ENCODE results near the gene PDZK1IP1.
"Not testable (repeated sequence)": the region's sequence is repeated elsewhere in the genome, so short reads cannot be mapped to it uniquely, and the experiment has no call there.

PDZK1IP1 gene

GRCh38 chr1:47223921-47224675 lies 34.3 kb upstream of the PDZK1IP1 start:
- FAIRE-seq, result no peak

GRCh38 chr1:47223174-47223920 lies 33.5 kb upstream of the PDZK1IP1 start:
- FAIRE-seq, result no peak

- FAIRE-seq, result no peak
Measured at GRCh38 chr1:47222476-47222875, 32.6 kb upstream of the PDZK1IP1 start.

DNA sequence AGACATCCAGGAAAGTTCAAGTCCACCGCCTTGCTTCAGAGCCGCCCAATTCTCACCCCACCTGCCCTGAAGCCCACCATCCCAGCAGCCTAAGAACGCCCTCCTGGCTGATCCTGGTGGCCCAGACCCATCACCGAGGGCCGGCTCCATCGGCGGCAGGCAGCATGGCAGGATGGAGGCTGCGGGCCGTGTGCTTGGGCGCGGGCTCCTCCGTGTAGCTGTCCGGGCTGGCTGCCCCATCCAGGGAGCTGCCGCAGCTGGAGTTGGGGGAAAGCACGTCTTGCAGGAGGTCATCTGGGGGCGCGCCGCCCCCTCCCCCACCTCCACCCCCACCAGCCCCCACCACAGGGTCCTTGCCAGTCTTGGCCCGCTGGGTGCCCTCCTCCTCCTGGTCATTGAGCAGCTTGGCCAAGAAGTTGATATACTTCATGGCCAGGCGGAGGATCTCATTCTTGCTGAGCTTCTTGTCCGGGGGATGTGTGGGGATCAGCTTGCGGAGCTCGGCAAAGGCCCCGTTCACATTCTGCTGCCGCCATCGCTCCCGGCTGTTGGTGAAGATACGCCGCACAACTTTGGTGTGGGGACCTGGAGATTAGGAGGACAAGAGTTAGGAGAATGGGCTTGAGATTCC lies 29.9 kb upstream of the PDZK1IP1 start:
- FAIRE-seq, result no peak

- no peak for FAIRE-seq
Measured at GRCh38 chr1:47219001-47219400, 29.2 kb upstream of the PDZK1IP1 start.

GRCh38 chr1:47216278-47217059 lies 26.6 kb upstream of the PDZK1IP1 start:
- no peak for FAIRE-seq

GRCh38 chr1:47215713-47216112 lies 25.9 kb upstream of the PDZK1IP1 start:
- no peak for FAIRE-seq

DNA sequence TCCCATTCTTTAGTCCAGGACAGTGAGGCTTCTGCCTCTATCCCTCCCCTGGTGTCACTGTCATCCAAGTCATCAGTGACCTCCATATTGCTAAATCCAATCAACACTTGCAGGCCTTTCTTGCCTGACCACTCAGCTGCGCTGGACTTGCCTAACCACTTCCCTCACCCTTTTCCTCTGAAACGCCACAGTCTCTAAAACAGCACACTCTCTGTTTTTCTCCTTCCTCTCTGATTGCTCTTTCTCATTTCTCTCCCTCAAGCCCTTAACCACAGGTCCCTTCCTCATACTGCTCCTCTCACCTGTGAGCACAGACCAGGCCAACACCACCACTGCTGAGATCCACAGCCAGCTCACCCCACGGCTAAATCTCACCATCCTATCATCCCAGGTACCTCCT lies 24.7 kb upstream of the PDZK1IP1 start:
- FAIRE-seq, result no peak

DNA sequence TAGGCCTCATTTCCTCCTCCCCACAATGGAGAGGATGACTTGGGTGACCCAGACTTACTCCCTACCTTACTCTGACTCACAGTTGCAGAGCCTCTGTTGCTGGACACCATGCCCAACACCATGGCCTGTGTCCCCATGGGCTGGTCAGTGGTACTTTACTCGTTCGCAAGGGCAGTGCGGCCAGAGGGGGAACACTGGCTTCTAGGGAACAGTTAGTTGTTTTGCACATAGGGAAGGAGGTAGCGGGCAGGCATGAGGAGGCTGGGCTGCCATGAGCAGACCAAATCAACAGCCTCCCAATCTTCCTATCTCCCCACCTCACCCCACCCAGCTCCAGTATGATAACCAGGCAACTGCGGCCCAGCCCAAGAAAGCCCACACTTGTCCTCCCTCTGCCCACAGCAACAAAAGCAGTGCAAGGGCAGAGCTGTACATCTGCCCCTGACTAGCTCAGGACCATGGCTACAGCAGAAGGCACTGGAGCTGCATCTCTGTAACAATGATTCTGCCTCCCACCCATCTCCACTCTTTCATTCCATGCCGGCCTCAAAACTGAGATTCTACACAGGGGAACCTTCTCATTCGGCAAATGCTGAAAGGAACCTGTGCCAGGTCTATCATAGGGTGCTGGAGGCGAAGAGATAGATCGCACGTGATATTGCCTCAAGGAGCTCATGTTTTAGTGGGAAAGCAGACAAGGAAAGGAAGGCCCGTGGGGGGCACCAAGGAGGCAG lies 23.6 kb upstream of the PDZK1IP1 start:
- no peak for FAIRE-seq

- no peak for FAIRE-seq
Measured at GRCh38 chr1:47212636-47213229, 22.9 kb upstream of the PDZK1IP1 start.

DNA sequence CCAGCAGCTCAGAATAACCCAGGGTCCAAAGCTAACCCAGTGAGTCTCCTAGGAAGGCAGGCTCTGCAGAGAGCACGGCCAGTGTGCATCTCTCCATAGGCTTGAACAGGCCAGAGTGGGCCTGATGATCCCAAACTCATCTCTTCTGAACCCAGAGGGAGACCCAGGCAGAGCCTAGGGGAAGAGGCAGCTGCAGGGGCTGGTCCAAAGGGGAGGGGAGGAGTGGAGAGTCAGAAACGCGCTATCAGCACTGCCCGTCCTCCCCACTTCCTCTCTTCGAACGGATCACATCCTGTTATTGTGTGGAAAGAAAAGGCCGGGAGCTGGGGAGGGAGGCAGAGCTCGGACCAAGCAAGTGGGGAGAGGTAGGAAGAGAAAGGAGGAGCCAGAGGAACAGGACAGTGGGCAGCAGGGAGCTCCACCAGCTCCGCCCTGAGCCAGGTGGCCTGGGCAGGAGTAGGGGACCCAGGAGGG lies 22.0 kb upstream of the PDZK1IP1 start:
- no peak for FAIRE-seq

- no peak for FAIRE-seq
Measured at GRCh38 chr1:47210666-47211065, 20.8 kb upstream of the PDZK1IP1 start.

DNA sequence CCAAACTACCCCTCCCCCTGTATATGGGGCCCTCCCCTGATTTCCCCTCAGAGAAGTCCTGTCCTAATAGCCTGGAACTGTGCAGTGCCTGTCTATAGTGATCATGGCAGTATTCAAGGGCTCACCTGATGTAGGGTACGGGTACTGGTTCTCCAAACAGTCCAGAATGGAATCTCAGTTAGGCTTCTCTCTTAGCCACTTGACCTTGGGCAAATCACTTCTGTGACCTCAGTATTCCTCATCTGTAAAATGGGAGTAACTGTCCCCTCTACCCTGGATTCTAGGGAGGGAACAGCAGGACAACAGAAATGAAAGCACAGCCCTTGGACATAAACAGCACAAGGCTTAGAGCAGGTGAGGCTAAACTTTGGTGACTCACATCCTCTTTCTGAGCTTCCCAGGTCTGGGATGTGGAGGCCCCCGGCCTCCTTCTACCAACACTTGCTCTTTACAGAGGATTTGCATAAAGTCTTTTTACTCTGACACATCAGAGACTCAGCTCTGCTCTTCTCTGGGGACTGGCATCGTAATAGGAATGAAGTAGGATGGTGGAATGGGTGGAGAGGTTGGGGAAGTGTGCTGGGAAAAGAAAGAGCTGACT lies 20.0 kb upstream of the PDZK1IP1 start:
- no peak for FAIRE-seq

DNA sequence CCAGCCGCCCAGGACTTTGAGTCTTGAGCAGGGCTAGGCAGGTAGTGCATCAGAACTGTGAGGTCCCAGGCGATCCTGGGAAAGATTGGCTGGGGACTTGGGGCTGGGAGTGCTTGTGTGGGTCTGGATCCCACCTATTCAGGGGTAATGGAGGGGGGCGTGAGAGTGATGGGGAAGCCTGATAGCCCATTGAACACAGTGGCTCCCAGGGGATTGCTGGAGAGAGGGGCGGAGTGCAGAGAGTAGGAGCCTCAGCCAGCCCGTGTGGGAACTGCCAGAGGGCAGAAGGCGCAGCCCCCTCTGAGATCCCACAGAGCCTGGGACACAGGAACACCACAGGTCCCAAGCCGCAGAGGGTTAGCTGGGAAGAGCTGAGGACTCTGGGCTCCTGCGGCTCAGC lies 19.3 kb upstream of the PDZK1IP1 start:
- FAIRE-seq, result no peak

DNA sequence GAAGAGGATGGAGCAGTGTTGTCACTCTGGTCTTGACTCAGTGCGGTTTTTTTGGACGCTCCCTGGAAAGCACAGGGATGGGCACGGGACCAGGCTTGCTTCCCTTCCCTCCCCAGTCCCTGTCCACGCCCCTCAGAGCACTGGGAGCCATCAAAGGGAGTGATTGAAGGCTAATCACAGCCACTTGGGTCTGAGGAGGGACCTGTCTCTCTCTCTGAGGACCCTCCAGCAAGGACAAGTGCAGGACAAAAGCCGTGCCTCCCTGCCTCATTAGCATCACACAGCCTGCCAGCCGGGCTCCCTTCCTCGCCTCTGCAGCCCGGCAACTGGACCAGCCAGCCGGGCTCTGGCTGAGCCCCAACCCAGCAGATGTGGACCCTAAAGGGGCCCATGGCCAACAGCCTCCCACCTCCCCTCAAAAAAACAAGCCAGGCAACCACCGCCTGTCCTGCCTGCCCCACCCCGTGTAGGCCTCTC lies 18.6 kb upstream of the PDZK1IP1 start:
- no peak for FAIRE-seq

DNA sequence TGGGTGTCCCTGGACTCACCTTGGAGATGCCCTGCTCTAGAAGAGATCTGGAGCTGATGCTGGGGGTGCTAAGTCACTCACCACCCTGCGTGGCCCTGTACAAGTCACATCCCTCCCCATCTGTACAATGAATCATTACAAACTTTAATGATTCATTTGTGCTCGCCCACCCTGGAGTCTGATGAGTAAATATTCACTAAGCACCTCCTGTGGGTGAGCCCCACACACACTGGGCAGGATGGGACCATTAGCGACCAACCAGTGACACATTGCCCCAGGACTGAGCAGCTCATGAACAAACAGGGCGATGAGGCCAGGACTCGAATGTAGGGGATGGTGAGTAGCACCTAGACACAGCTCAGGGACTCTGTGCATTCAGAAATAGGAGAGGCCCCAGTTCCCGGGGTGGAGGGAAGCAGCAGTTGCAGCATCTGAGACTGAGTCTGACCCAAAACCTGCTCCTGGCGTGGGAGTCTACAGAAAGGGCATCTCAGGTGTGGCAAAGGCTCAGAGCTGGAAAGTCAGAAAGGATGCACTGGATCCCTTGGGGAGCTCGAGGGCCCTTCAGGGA lies 18.1 kb upstream of the PDZK1IP1 start:
- no peak for FAIRE-seq

DNA sequence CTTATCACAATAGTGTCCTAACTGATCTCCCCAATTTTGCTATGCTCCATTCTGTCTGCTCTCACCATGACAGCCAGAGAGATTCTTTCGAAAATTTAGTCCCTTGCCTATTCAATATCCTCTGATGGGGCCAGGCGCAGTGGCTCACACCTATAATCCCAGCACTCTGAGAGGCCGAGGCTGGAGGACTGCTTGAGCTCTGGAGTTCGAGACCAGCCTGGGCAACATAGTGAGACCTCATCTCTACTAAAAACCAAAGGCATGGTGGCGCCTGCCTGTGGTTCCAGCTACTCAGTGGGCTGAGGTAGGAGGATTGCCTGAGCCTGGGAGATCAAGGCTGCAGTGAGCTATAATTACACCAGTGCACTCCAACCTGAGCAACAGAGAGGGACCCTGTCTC lies 16.1 kb upstream of the PDZK1IP1 start:
- no peak for FAIRE-seq

DNA sequence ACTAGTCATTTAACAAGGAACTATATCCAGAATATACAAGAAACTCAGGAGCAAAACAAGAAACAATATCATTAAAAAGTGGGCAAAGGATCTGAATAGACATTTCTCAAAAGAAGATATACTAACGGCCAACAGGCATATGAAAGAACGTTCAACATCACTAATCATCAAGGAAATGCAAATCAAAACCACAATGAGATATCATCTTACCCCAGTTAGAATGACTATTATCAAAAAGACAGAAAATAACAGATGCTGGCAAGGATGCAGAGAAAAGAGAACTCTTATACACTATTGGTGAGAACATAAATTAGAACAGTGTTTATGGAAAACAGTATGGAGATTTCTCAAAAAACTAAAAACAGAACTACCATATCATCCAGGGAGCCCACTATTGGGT lies 13.7 kb upstream of the PDZK1IP1 start:
- not testable (repeated sequence) for FAIRE-seq

DNA sequence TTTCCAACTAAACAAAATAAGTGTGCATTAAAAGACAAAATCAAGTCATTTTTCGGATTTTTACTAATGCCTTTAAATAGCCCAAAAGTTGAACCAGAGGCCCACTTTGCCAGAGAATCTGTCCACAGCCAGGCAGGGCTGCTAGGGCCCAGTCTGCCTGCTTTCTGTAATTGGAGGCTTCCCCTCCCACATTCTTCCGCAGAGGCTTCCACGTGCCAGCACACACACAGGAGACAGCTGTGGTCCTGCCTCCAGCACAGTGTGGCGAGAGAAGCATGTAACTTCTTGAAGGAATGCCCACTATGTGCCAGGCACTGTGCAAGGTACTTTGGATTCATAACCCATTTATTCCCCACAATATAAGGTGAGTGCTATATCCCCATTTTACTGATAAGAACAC lies 11.3 kb upstream of the PDZK1IP1 start:
- no peak for FAIRE-seq

DNA sequence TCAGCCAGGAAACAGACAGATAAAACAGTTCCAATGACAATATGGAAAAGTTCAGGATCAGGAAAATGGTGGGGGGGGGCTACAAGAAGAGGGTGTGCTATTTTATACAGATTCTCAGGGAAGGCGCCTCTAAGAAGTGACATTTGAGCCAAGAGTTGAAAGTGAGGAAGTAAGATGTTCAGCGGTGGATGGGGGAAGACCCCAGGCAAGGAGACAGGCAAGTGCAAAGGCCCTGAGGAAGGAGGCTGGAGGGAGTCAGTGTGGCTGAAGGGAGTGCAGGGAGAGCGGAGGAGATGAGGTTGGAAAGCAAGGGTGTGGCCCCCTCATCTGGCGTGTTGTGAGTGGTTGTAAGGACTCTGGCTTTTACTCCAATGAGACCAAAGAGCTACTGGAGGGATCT lies 8.4 kb upstream of the PDZK1IP1 start:
- no peak for FAIRE-seq

DNA sequence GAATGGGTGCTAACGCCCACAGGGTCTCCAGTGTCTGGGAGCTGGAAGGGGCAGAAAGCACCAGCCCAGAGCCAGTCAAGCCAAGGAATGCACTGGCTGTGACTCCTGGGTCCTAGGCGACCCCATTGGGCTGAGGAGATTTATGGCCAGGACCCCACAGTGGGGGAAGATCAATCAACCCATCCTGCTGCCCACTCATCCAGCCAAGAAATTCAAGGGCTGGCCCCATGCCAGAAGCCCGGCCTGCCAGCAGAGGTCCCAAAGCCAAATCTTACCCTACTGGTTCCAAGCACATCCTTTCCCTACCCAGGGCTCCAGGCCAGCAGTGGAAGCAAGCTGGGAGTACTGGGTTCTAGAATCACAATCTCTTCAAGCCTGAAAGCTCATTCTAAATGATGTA lies 6.8 kb upstream of the PDZK1IP1 start:
- FAIRE-seq, result no peak
